Right kidney (tissue), 1 donor: ENCODE measurements around the gene STARD13.

Experiments used
- DNase-seq: peaks from one replicate; pipeline ENCODE4 v3.0.0-alpha.2; 2016

STARD13 gene

DNA sequence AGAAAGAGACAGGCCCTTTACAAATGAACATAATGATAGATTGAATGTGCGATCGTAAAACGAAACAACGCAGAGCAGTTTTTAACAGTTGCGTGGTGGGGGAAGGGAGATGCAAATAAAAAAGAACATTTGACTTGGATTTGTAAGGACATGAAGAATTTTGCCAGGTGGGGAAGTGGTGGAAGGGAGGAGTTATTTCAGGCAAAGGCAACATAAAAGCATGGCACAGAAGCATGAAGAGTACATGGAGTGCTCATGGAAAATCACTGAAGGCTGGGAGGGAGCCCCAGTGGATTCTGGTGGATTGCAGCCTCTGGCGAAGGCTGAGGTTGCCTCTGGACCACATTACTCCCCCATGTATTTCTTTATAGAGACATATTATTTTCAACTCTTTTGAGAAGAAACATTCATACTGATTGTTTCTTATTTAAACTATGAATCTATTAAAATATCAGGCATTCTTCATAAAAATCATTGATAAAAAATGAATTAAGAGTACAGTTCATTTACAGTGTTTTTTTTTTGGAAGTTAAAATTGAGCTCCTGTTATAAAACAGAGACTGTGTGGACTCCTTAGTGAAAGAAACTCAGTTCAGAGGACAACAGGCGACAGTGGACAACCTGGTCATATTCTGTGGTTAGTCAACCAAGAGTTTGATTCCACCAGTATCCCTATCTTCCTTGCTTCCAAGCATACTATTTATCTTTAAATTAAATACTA lies 57.5 kb downstream of the STARD13 start:
- DNase-seq = no peak

DNA sequence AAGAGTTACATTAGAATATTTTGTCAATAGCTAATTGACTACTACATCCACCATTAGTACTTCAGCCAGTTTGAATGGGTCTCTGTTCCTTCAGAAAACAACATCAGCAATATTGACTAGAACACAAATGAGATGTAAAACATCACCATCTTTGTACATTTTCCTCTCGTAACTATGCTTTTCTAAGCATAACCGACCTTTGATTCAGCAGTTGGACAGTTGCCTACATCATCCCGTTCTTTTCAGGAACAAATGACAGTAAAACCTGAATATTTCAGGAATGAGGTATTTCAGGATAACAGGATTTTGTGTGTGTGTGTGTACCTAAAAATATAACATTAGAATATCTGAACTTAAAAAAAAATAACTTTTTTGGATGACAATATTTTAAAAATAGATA lies 60.9 kb downstream of the STARD13 start:
- no peak for DNase-seq

- no peak for DNase-seq
Measured at GRCh38 chr13:33224191-33224590, 61.4 kb downstream of the STARD13 start.

DNA sequence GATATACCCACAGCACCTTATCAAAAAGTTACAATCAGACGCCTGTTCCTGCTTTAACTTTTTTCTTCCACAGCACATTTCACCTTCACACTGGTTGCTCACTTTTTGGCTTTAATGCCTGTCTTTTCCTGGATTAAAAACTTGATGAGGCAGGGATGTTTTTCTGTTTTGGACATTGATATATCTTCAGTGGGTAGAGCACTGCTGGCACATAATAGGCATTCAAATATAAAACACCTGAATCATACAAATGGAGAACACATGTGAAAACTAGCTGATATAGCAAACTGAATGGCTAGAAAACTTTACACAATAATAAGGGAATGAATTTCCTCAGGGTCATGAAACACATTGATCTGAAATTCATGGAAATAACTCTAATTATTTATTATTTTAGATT lies 65.6 kb downstream of the STARD13 start:
- DNase-seq = no peak

GRCh38 chr13:33218426-33218825 lies 67.1 kb downstream of the STARD13 start:
- DNase-seq = no peak

GRCh38 chr13:33218020-33218419 lies 67.5 kb downstream of the STARD13 start:
- no peak for DNase-seq

DNA sequence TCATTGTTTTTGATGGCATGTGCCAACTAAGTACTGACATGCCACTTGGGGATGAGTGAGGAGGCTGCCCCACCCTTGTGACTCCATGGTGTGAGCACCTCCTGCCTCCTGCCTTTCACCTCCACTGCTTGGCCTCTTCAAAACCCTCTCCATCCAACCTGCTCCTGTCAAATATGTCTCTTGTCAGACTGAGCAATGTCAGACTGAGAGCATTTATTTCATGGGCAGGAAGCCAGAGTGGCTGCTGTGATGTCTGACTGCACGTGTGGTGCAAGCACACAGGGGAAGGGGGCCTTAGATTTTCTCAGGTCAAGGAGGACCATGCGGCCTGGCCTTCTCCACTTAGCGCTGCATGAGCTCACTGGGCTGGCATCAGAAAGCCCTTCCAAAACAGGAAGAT lies 68.3 kb downstream of the STARD13 start:
- no peak for DNase-seq

GRCh38 chr13:33213797-33214196 lies 71.8 kb downstream of the STARD13 start:
- DNase-seq = no peak

DNA sequence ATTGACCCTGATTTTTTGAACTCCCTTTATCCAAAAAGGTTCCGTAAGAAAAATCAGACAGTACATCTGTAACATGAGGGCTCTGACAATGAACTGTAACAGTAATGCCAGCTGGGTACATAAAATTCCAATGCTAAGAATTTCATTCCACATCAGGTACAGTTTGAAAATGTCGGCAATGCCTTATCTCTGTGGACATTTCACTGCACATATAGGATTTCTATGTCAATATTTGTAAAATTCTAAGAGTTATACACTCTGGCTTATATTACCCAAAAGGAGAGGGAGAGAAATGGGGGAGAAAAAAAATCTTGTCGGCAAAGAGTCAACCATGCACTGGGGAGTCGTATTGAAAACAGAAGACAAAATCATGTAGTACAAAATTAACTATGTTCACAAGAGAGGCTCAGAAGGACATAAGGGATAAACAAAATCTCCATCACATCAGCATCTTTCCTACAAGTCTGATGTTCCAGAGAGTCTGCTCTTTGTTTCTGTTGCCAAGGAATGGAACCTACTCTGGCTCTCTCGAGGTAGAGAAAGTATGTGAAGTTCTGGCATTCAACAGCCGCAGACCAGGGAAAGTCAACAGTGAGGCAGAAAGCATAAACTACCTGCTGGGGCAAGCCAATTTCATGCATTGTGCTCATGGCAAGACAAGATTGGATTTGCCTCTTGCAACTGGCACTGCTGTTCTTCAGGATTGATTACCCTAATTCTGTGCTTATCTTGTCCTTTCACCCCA lies 72.4 kb downstream of the STARD13 start:
- DNase-seq = no peak

DNA sequence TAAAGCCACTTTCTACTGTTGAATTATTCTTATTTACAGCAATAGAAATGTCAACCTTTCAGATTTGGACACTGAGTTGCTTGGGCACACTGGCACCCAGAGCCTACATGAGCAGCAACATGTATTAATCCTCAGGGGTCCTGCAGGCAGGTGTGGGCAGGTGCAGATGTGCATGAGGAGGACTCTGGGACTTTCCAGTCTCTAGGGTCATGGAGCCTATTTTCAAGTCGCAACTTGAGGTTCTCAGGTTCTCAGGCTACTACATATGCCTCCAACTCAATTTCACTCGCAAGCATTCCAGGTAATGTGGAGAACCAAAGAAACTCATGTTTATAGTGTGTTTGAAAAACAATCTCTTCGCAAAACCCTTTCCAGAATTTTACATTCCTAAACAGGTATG lies 73.2 kb downstream of the STARD13 start:
- no peak for DNase-seq

DNA sequence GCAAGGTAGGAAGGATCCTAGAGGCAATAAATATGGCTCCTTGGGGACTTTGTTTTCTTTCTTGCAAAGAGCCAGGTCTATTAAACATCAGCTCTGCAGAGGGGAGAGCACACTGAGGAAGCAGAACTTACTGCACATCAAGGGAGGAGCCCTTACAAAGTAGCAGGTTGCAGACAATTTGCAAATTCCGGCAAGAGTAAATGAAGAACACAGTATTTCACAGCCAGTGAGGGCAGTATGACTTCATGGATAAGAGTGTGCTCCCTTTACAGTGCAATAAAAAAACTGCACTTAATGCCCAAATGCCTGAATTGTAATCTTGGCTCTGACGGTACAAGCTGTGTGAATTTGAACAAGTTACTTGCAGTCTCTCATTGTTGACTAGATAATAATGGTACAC lies 75.5 kb downstream of the STARD13 start:
- DNase-seq = no peak

GRCh38 chr13:33208290-33209220 lies 77.0 kb downstream of the STARD13 start:
- DNase-seq = no peak

DNA sequence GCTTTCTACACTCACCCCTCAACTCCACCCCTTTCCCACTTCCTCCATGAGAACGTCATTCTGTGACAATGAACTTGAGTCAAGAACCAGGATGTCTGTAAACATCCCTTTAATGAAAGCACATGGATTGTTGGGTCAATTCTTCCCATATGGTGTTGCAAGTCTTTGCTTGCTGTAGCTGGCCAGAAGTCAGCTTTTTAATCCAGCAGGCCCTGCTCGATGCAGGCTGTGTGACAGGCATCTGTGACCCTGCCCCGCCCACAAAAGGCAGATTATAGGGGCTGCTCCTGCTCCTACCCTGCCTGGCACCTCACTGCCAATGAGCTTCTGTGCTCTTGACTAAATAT lies 78.0 kb downstream of the STARD13 start:
- DNase-seq = no peak

DNA sequence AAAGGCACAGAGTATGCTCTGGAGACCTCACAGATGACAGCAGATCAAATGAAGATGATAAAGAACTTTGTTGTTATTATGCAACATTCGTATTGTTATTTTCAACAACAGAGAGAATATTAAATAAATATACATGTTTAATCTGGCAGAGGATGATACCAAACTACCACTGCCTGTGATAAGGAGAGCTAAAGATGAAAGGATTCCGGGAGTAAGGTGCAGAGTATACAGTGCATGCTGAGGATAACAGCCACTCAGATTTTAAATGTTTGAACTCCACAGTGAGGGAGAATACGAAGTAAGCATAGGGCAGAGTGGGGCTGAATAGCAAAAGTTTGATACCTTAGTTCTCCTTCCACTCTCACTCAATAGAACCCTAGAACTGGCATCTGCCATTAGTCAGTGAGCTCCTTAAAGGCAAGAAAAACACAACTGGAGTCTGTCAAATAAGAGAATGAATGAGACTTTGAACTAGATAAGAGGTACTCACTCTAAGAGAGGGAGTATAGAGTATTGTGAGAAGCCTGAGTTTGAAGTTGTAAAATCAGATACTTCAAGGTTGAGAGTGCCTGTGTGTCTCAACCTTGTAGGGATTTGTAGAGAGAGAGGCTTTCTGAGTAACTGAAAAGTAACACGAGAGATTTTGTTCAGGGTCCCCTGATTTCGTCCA lies 78.5 kb downstream of the STARD13 start:
- no peak for DNase-seq

GRCh38 chr13:33206425-33206824 lies 79.1 kb downstream of the STARD13 start:
- no peak for DNase-seq

- no peak for DNase-seq
Measured at GRCh38 chr13:33205804-33206221, 79.7 kb downstream of the STARD13 start.

DNA sequence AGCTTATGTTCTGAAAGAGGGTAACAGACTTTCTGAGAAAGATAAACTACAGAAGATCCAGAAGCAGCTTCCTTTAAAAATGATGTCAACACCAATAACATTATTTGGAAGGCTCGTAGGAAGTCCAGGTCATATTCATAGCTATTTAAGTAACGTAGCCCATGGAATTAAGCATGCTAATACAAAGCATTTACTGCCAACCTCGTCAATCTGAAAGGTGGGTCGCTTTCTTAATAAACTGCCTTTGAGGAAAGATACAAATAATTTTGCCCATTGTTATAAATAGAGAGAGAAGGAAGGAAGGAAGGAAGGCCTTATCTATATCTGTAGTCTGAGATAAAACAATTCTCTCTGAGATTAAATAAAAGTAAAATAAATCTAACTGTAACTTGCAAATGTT lies 80.3 kb downstream of the STARD13 start:
- DNase-seq = no peak

GRCh38 chr13:33204130-33204927 lies 81.2 kb downstream of the STARD13 start:
- no peak for DNase-seq

GRCh38 chr13:33202644-33203169 lies 82.8 kb downstream of the STARD13 start:
- DNase-seq = no peak

DNA sequence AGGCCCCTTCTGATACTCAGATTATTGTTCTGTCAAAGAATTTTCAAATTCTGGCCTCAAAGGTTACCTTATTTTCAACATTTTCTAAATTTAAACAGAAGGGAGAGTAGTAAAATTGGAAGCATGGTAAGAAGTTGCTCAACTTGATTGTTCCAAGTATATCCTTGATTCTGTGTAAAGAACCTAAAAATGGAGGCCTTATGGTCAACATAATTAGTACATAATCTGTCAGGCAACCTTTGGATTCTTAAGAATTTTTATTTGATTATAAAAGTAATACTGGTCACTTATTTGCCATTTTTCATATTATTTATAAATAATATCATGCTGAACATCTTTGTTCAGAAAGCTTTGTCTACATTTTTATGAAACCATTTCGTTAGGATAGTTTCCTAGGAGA lies 83.9 kb downstream of the STARD13 start:
- DNase-seq = no peak

- DNase-seq = no peak
Measured at GRCh38 chr13:33199289-33199850, 86.2 kb downstream of the STARD13 start.
